Stromal cell of bone marrow (primary cell): ENCODE data around the gene CYREN.

Source experiments
- DNase-seq: peaks from one replicate; pipeline ENCODE4 v3.0.0-alpha.2; 2012; ENCODE audit warnings: low read depth

The CYREN gene

GRCh38 chr7:135197343-135197742 lies 26.8 kb upstream of the CYREN start:
- DNase-seq, result no peak

- DNase-seq, result no peak
Observed at GRCh38 chr7:135195968-135196629, 25.6 kb upstream of the CYREN start.

- DNase-seq, result no peak
Observed at GRCh38 chr7:135195156-135195555, 24.6 kb upstream of the CYREN start.

GRCh38 chr7:135194494-135195095 lies 24.1 kb upstream of the CYREN start:
- no peak for DNase-seq

GRCh38 chr7:135193615-135194081 lies 23.1 kb upstream of the CYREN start:
- DNase-seq, result no peak

GRCh38 chr7:135192914-135193536 lies 22.5 kb upstream of the CYREN start:
- no peak for DNase-seq

GRCh38 chr7:135190703-135191102 lies 20.2 kb upstream of the CYREN start:
- DNase-seq, result no peak

- DNase-seq, result no peak
Observed at GRCh38 chr7:135189961-135190360, 19.5 kb upstream of the CYREN start.

GRCh38 chr7:135189221-135189662 lies 18.7 kb upstream of the CYREN start:
- no peak for DNase-seq

- DNase-seq, result no peak
Observed at GRCh38 chr7:135188298-135188984, 17.9 kb upstream of the CYREN start.

- no peak for DNase-seq
Observed at GRCh38 chr7:135186841-135187253, 16.3 kb upstream of the CYREN start.

- DNase-seq, result no peak
Observed at GRCh38 chr7:135186261-135186540, 15.7 kb upstream of the CYREN start.

GRCh38 chr7:135185471-135186260 lies 15.2 kb upstream of the CYREN start:
- DNase-seq, result no peak

- no peak for DNase-seq
Observed at GRCh38 chr7:135184254-135184841, 13.8 kb upstream of the CYREN start.

- no peak for DNase-seq
Observed at GRCh38 chr7:135183478-135183877, 13.0 kb upstream of the CYREN start.

- DNase-seq, result no peak
Observed at GRCh38 chr7:135181929-135182678, 11.6 kb upstream of the CYREN start.

GRCh38 chr7:135181261-135181928 lies 10.9 kb upstream of the CYREN start:
- DNase-seq, result no peak

- DNase-seq, result no peak
Observed at GRCh38 chr7:135180122-135180521, 9.6 kb upstream of the CYREN start.

- no peak for DNase-seq
Observed at GRCh38 chr7:135179321-135179925, 8.9 kb upstream of the CYREN start.

- DNase-seq, result no peak
Observed at GRCh38 chr7:135178364-135178763, 7.9 kb upstream of the CYREN start.
